ENCODE measurements around the gene FEM1B.

The FEM1B gene

DNA sequence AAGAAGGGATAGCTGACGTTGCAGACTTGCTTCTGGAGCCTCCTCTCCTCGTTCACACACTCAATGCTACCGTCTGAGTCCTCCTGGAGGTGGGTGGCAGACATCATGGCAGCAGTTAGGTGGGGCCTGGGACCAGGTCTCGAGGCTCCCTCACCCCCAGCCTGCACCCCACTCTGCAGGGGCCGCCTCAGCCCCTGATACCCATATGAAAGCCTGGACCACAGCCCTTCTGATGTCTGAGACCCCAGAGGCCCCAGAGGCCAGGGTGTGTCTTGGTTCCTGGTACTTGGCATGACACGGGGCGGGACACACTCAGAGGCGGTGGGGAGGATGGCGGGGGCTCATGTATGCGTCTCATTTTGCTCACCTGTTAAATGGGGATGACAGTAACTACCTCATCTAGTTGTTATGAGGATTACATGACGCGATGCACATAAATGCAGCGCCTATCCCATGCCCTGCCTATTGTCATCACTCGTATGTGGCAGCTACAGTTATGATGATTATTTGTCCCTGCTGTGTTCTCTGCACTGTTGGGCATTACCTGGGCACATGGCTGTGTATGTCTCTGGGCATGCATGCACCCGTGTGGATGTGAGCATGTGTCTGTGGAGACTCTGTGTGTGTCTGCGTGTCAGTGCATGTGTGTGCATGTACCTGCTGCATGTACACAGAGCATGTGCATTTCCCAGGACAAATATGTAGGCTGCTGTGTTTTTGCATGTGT is 39.9 kb downstream of the FEM1B start:
- H3K4me3 ChIP-seq (replicated peaks; ENCODE audit: insufficient read depth, low read length) = no peak overlapping the region
- no peak overlapping the region for H3K27ac ChIP-seq (replicated peaks)
- TF ChIP-seq, protein P1, sequence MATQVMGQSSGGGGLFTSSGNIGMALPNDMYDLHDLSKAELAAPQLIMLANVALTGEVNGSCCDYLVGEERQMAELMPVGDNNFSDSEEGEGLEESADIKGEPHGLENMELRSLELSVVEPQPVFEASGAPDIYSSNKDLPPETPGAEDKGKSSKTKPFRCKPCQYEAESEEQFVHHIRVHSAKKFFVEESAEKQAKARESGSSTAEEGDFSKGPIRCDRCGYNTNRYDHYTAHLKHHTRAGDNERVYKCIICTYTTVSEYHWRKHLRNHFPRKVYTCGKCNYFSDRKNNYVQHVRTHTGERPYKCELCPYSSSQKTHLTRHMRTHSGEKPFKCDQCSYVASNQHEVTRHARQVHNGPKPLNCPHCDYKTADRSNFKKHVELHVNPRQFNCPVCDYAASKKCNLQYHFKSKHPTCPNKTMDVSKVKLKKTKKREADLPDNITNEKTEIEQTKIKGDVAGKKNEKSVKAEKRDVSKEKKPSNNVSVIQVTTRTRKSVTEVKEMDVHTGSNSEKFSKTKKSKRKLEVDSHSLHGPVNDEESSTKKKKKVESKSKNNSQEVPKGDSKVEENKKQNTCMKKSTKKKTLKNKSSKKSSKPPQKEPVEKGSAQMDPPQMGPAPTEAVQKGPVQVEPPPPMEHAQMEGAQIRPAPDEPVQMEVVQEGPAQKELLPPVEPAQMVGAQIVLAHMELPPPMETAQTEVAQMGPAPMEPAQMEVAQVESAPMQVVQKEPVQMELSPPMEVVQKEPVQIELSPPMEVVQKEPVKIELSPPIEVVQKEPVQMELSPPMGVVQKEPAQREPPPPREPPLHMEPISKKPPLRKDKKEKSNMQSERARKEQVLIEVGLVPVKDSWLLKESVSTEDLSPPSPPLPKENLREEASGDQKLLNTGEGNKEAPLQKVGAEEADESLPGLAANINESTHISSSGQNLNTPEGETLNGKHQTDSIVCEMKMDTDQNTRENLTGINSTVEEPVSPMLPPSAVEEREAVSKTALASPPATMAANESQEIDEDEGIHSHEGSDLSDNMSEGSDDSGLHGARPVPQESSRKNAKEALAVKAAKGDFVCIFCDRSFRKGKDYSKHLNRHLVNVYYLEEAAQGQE (IDR thresholded peaks at IDR 0.05; ENCODE audit: insufficient replicate concordance, low read depth) = no peak
- TF ChIP-seq POLR2AphosphoS5 (IDR thresholded peaks at IDR 0.05; ENCODE audit: low read depth) (no peak), GABPA (IDR thresholded peaks at IDR 0.05; ENCODE audit: low read depth) (no peak), SPI1 (IDR thresholded peaks at IDR 0.05; ENCODE audit: borderline replicate concordance, low read depth) (no peak)
- TF ChIP-seq, protein P2, sequence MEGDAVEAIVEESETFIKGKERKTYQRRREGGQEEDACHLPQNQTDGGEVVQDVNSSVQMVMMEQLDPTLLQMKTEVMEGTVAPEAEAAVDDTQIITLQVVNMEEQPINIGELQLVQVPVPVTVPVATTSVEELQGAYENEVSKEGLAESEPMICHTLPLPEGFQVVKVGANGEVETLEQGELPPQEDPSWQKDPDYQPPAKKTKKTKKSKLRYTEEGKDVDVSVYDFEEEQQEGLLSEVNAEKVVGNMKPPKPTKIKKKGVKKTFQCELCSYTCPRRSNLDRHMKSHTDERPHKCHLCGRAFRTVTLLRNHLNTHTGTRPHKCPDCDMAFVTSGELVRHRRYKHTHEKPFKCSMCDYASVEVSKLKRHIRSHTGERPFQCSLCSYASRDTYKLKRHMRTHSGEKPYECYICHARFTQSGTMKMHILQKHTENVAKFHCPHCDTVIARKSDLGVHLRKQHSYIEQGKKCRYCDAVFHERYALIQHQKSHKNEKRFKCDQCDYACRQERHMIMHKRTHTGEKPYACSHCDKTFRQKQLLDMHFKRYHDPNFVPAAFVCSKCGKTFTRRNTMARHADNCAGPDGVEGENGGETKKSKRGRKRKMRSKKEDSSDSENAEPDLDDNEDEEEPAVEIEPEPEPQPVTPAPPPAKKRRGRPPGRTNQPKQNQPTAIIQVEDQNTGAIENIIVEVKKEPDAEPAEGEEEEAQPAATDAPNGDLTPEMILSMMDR (IDR thresholded peaks at IDR 0.05; ENCODE audit: insufficient read depth, low read length) = no peak
- H3K27me3 ChIP-seq (ENCODE audit: insufficient read depth, poor library complexity, severe bottlenecking) = no peaks in the 10 kb centered on the region
- no peak for DNase-seq (ENCODE audit: low read depth in 1 of 2, low spot score in 1 of 2)

DNA sequence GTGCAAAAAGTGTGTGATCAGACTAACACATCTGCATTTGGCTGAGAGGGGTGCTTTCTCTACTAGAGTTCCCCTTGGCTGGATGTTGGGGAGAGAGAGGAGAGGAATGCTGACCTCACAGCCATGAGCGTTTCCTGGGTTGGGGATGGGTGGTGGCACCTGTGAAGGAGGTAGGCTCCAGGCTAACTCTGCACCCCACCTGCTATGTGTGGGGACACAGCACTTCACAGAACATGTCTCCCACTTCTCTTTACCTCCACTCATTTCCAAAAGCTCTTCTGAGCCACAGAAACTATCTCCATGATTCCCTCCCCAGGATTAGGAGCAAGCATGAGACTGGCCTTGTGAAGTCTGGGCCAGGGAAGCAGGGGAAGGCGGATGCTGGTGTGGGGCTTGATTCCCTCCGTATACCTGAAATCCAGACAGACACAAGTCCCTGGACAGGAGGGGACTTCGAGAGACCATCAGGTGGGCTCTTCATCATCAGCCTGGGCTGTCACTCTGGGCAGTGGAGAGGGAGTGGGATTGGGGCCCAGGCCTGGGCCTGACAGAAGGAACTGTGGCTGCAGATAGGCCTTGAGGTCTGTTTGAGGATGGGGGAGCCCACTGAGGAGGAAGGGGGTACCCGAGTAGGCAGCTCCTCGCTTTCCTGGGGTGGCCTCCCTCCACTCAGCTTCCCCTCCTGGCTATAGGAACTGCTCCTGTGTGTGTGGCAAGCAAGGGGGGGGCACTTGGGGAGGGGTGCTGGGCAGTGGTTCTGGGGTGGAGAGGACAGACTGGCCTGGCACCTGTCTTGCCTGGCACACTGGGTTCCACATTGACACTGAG is 40.7 kb downstream of the FEM1B start:
- H3K27ac ChIP-seq (replicated peaks) = no peak overlapping the region
- TF ChIP-seq POLR2AphosphoS5 (IDR thresholded peaks at IDR 0.05; ENCODE audit: low read depth) = no peak
- TF ChIP-seq, protein P2 (IDR thresholded peaks at IDR 0.05; ENCODE audit: insufficient read depth, low read length) = no peak
- TF ChIP-seq GABPA (IDR thresholded peaks at IDR 0.05; ENCODE audit: low read depth) = no peak
- TF ChIP-seq, protein P1 (IDR thresholded peaks at IDR 0.05; ENCODE audit: insufficient replicate concordance, low read depth) = no peak
- TF ChIP-seq SPI1 (IDR thresholded peaks at IDR 0.05; ENCODE audit: borderline replicate concordance, low read depth) = no peak

DNA sequence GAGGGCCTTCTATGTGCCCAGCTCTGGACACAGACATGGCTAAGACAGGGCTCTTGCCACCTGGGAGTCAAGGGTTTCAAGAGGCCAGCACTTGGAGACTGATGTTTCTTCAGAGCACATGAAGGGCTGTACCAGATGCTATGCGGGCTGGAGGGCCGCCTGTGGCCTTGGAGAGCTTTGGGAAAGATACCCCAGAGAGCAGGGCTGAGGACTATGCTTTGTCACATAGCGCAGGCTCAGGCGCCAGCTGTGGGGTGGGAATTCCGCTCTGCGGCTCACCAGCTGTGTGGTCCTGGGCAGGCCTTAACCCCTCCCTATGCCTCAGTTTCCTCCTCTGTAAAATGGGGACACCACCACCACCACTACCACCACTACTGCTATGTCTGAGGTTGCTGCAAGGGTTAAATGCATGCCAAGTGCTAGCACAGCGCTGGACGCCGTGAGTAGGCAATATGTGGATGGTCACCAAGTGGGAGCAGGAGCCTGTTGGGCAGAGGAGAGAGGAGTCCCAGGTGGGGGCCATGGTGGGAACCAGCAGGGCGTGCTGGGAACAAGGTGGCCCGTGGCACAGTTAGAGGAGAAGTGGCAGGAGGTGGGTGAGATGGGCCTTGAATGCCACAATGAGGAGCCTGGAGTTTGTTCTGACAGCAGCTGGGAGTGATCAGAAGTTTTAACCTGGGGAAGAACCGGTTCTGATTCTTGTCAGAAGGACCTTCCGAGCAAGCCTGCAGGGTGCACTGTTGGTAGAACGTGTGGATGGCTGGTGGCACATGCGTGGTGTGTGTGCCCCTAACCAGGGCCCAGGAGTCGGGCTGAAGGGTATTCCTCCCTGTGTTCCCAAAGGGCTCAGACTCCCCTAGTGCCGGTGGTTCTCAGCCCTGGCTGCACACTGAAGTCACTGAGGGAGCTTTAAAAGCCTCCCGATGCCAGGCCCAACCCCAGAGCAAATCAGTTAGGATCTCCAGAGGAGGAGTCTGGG is 41.7 kb downstream of the FEM1B start:
- DNase-seq (ENCODE audit: low read depth in 1 of 2, low spot score in 1 of 2) = no peak
- Histone ChIP-seq H3K4me3 (replicated peaks; ENCODE audit: insufficient read depth, low read length) (no peak overlapping the region), H3K27me3 (ENCODE audit: insufficient read depth, poor library complexity, severe bottlenecking) (no peaks in the 10 kb centered on the region), H3K27ac (replicated peaks) (no peak overlapping the region)
- TF ChIP-seq GABPA (IDR thresholded peaks at IDR 0.05; ENCODE audit: low read depth) (no peak), SPI1 (IDR thresholded peaks at IDR 0.05; ENCODE audit: borderline replicate concordance, low read depth) (no peak), POLR2AphosphoS5 (IDR thresholded peaks at IDR 0.05; ENCODE audit: low read depth) (no peak)
- TF ChIP-seq, protein P2 (IDR thresholded peaks at IDR 0.05; ENCODE audit: insufficient read depth, low read length) = no peak
- TF ChIP-seq, protein P1 (IDR thresholded peaks at IDR 0.05; ENCODE audit: insufficient replicate concordance, low read depth) = no peak

More for the DNA sequence above, 40.7 kb downstream of the FEM1B start:
- H3K27me3 ChIP-seq (ENCODE audit: insufficient read depth, poor library complexity, severe bottlenecking) = no peaks in the 10 kb centered on the region
- H3K4me3 ChIP-seq (replicated peaks; ENCODE audit: insufficient read depth, low read length) = no peak overlapping the region
- DNase-seq (ENCODE audit: low read depth in 1 of 2, low spot score in 1 of 2) = no peak
